ENCODE results near the gene ADISSP.

DNA sequence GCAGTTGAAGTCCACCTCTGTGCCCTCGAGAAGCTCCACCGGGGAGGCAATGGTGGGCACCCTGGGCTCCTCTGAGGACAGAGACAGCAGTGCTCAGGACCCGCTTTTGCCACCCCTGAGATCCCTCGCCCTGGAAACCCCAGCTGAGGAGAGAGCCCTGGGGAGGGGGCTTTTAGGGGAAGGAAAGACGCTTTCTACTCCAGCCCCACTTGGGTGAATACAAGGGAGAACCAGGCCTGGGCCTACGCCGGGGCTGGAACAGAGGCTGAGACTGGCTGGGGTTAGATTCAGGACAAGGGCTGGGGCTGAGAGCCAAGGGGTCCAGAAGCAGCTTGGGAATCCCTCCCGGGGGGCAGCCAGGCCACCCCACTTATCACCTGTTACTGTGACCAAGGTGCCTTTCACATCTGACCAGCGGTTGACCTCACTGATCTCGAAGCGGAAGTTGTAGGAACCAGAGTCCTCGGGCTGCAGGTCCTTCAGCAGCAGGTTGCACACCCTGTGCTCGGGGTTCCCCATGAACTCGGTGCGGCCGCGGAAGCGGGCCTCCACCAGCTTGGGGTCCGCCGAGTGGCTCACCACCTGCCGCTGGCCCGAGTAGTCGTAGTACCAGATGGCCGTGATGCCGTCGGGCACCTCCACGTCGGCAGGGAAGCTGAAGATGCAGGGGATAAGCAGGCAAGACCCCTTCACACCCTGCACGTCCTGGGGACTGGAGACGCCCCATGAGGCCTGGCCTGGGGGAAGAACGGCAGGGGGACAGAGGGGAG is 61.4 kb downstream of the ADISSP start:
- TF ChIP-seq, protein P1, sequence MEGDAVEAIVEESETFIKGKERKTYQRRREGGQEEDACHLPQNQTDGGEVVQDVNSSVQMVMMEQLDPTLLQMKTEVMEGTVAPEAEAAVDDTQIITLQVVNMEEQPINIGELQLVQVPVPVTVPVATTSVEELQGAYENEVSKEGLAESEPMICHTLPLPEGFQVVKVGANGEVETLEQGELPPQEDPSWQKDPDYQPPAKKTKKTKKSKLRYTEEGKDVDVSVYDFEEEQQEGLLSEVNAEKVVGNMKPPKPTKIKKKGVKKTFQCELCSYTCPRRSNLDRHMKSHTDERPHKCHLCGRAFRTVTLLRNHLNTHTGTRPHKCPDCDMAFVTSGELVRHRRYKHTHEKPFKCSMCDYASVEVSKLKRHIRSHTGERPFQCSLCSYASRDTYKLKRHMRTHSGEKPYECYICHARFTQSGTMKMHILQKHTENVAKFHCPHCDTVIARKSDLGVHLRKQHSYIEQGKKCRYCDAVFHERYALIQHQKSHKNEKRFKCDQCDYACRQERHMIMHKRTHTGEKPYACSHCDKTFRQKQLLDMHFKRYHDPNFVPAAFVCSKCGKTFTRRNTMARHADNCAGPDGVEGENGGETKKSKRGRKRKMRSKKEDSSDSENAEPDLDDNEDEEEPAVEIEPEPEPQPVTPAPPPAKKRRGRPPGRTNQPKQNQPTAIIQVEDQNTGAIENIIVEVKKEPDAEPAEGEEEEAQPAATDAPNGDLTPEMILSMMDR (conservative IDR thresholded peaks at IDR 0.05 in 1 of 2, IDR thresholded peaks at IDR 0.05 in 1 of 2; ENCODE audit: low read depth in 1 of 2, low read length in 2 of 2): no peak
- TF ChIP-seq EZH2 (IDR thresholded peaks at IDR 0.05; ENCODE audit: low read length, missing control alignments): no peak
